Caco-2 (cell line): ENCODE measurements around the gene PIAS1. TPM values are rescaled to one million over a fixed set of nuclear protein-coding genes. Genes with fewer than 3 reads are reported as not detected.
A peak's percentile ranks its signal among the peaks of the same experiment; 100 is the strongest.

ENCODE experiments used
- BruUV-seq: library from RNA; stranded (reverse); fragments of 400-500 nt; replicated peaks from 2 replicates; lab custom pipeline; 2021; lab: Mats Ljungman, UMichigan
- CTCF ChIA-PET: fragments of 300-600 bp; sonication (Branson Sonifier 250); formaldehyde crosslinking; loops from one replicate; lab custom pipeline; 2022; ENCODE audit warnings: antibody characterized with exemption; lab: Charles Lee
- POLR2A ChIA-PET: fragments of 300-600 bp; sonication (Branson Sonifier 250); formaldehyde crosslinking; loops from one replicate; lab custom pipeline; 2022; ENCODE audit warnings: antibody characterized with exemption; lab: Charles Lee
- DNase-seq, 2 experiments: peaks; one replicate each; pipeline versions ENCODE4 v3.0.0 to v3.0.0-alpha.2; 2020 to 2022
- H3K27me3 ChIP-seq: replicated peaks from 2 replicates; pipeline ENCODE4 v1.6.0; 2011; ENCODE audit warnings: low read length; ENCODE audit not compliant: control insufficient read depth, insufficient read depth
- H3K36me3 ChIP-seq: 2 replicates; pipeline ENCODE4 v1.5.1; 2011; ENCODE audit warnings: low read length; ENCODE audit not compliant: control insufficient read depth, insufficient read depth
- H3K4me1 ChIP-seq: fragments of 250-450 bp; sonication (Bioruptor Pico); 2 replicates; pipeline ENCODE4 v1.5.1; 2020; ENCODE audit warnings: mild to moderate bottlenecking
- H3K4me3 ChIP-seq: 2 replicates; pipeline ENCODE4 v1.5.1; 2011; ENCODE audit warnings: low read depth, mild to moderate bottlenecking, control low read depth, low read length
- H3K9me3 ChIP-seq: fragments of 250-450 bp; sonication (Bioruptor Pico); 2 replicates; pipeline ENCODE4 v1.5.1; 2020; ENCODE audit warnings: mild to moderate bottlenecking, moderate library complexity
- H3K27ac Mint-ChIP-seq: one replicate; pipeline ENCODE4 v1.8.0; 2022; ENCODE audit warnings: mixed read lengths; ENCODE audit not compliant: unreplicated experiment
- H3K27me3 Mint-ChIP-seq: one replicate; pipeline ENCODE4 v1.8.0; 2022; ENCODE audit warnings: mixed read lengths; ENCODE audit not compliant: insufficient read depth, unreplicated experiment
- H3K36me3 Mint-ChIP-seq: one replicate; pipeline ENCODE4 v1.8.0; 2022; ENCODE audit warnings: mild to moderate bottlenecking, mixed read lengths; ENCODE audit not compliant: insufficient read depth, unreplicated experiment
- H3K4me1 Mint-ChIP-seq: one replicate; pipeline ENCODE4 v1.8.0; 2022; ENCODE audit warnings: low read depth, mixed read lengths; ENCODE audit not compliant: unreplicated experiment
- H3K4me3 Mint-ChIP-seq: one replicate; pipeline ENCODE4 v1.8.0; 2022; ENCODE audit warnings: mild to moderate bottlenecking, moderate library complexity, mixed read lengths; ENCODE audit not compliant: unreplicated experiment
- H3K9me3 Mint-ChIP-seq: one replicate; pipeline ENCODE4 v1.8.0; 2022; ENCODE audit warnings: mixed read lengths; ENCODE audit not compliant: unreplicated experiment
- CTCF ChIP-seq, 2 experiments: fragments of 200-600 bp in 1 of 2; IDR thresholded peaks; 1 replicate in 1 of 2; 2 replicates in 1 of 2; pipeline versions ENCODE4 v1.5.1 to v1.8.0; 2011 to 2022; ENCODE audit warnings: antibody characterized with exemption in 1 of 2, control low read depth in 1 of 2, inconsistent platforms in 1 of 2, low read depth in 1 of 2, low read length in 1 of 2, mild to moderate bottlenecking in 1 of 2, moderate library complexity in 1 of 2; ENCODE audit not compliant: insufficient read depth in 1 of 2, severe bottlenecking in 1 of 2, unreplicated experiment in 1 of 2
- intact Hi-C: fragments of 100-400 bp; cut with micrococcal nuclease; formaldehyde crosslinking; loops from one replicate; pipeline ENCODE4 v1.10.0; 2022; ENCODE audit not compliant: unreplicated experiment
- total RNA-seq: library from RNA; stranded (reverse); gene quantifications from 2 replicates; pipeline ENCODE4 v1.2.3, GENCODE V29; 2022

The PIAS1 gene
- total RNA-seq, 1 experiment from 2014 or later, result 48.0 TPM

- ChIA-PET CTCF (interaction anchor here (0.8 kb wide), 1 partner anchor 33 kb away, joined by 3 read pairs; no protein-coding TSS in a partner anchor), POLR2A (no interaction called here)
- Mint-ChIP-seq H3K9me3 (no peaks in the 10 kb centered on the region), H3K4me1 (peaks cover 37% of the 10 kb centered on the region), H3K27me3 (no peaks in the 10 kb centered on the region), H3K27ac (peak overlapping the region; percentile 82), H3K4me3 (peak overlapping the region; percentile 88), H3K36me3 (peaks cover 6% of the 10 kb centered on the region)
- no peaks in the 10 kb centered on the region for H3K9me3 ChIP-seq
- H3K27me3 ChIP-seq, result no peaks in the 10 kb centered on the region
- H3K36me3 ChIP-seq, result no peaks in the 10 kb centered on the region
- intact Hi-C loops, result no loop called here
- H3K4me1 ChIP-seq, result peaks cover 26% of the 10 kb centered on the region
- no peak for TF ChIP-seq CTCF (IDR thresholded peaks at IDR 0.05; ENCODE audit: insufficient read depth in 1 of 2, low read depth in 1 of 2, low read length in 1 of 2, severe bottlenecking in 1 of 2, unreplicated experiment in 1 of 2)
- H3K4me3 ChIP-seq, result peak overlapping the region; percentile 85
- BruUV-seq, result TSS peak; percentile 54
- no peak for DNase-seq
These were observed 174.2 kb downstream of the PIAS1 start for GRCh38 chr15:68228143-68228970.

- BruUV-seq, result no TSS peak
- Histone ChIP-seq H3K36me3 (no peaks in the 10 kb centered on the region), H3K9me3 (no peaks in the 10 kb centered on the region), H3K4me3 (peak overlapping the region; percentile 85), H3K27me3 (no peaks in the 10 kb centered on the region), H3K4me1 (peaks cover 32% of the 10 kb centered on the region)
- Mint-ChIP-seq H3K27me3 (no peaks in the 10 kb centered on the region), H3K4me3 (peak overlapping the region; percentile 88), H3K9me3 (no peaks in the 10 kb centered on the region), H3K4me1 (peaks cover 41% of the 10 kb centered on the region), H3K36me3 (peaks cover 4% of the 10 kb centered on the region), H3K27ac (peak overlapping the region; percentile 82)
- DNase-seq, result peak in 1 of 2 experiments; percentile 17
- intact Hi-C loops, result no loop called here
- POLR2A ChIA-PET, result no interaction called here
- no peak for TF ChIP-seq CTCF (IDR thresholded peaks at IDR 0.05; ENCODE audit: insufficient read depth in 1 of 2, low read depth in 1 of 2, low read length in 1 of 2, severe bottlenecking in 1 of 2, unreplicated experiment in 1 of 2)
- CTCF ChIA-PET, result interaction anchor here (0.8 kb wide), 1 partner anchor 34 kb away, joined by 3 read pairs; no protein-coding TSS in a partner anchor
These were observed 174.9 kb downstream of the PIAS1 start for GRCh38 chr15:68228971-68229385.

GRCh38 chr15:68229386-68230156 is 175.5 kb downstream of the PIAS1 start, which contains the start of gene CLN6:
CLN6 (minus strand) TSS chr15:68229728; CDS start chr15:68229584, 144 bp downstream.
- Mint-ChIP-seq H3K27me3 (no peaks in the 10 kb centered on the region), H3K36me3 (peaks cover 4% of the 10 kb centered on the region), H3K27ac (peak within 1 kb of the TSS; percentile 82), H3K9me3 (no peaks in the 10 kb centered on the region), H3K4me3 (peak within 1 kb of the TSS; percentile 88), H3K4me1 (peaks cover 41% of the 10 kb centered on the region)
- POLR2A ChIA-PET, result interaction anchor here (0.6 kb wide), 2 partner anchors 50 to 313 kb away, joined by 3 to 14 read pairs; no protein-coding TSS in a partner anchor
- Histone ChIP-seq H3K4me3 (peak within 1 kb of the TSS; percentile 85), H3K36me3 (no peaks in the 10 kb centered on the region), H3K27me3 (no peaks in the 10 kb centered on the region), H3K9me3 (no peaks in the 10 kb centered on the region), H3K4me1 (peaks cover 36% of the 10 kb centered on the region)
- no peak for TF ChIP-seq CTCF (IDR thresholded peaks at IDR 0.05; ENCODE audit: insufficient read depth in 1 of 2, low read depth in 1 of 2, low read length in 1 of 2, severe bottlenecking in 1 of 2, unreplicated experiment in 1 of 2)
- peak; percentile 77 to 86 for DNase-seq
- CTCF ChIA-PET, result interaction anchor here (0.8 kb wide), 1 partner anchor 35 kb away, joined by 3 read pairs; no protein-coding TSS in a partner anchor
- no TSS peak for BruUV-seq
- intact Hi-C loops, result no loop called here
